Subcutaneous adipose tissue (tissue), 4 donors: ENCODE results near the gene RFPL2. TPM values are rescaled to one million over a fixed set of nuclear protein-coding genes. Genes with fewer than 3 reads are reported as not detected.

Experiments used
- total RNA-seq, 4 donors: library from RNA; depleted of rRNA; stranded (reverse); fragments of >200 nt; gene quantifications; one replicate each; pipeline ENCODE4 v1.1.0, GENCODE V29; 2016
- TF ChIP-seq, protein P1 (sequence below): fragments of 450-650 bp; IDR thresholded peaks from one replicate; pipeline ENCODE4 v1.5.1; 2016; ENCODE audit warnings: low read depth, mild to moderate bottlenecking, control low read depth, antibody characterized with exemption, moderate library complexity

Gene RFPL2
- total RNA-seq, 4 donors from 2014 or later = 0.68 TPM; not detected in 3

GRCh38 chr22:32199961-32200360 lies 4.9 kb downstream of the RFPL2 start:
- TF ChIP-seq, protein P1, sequence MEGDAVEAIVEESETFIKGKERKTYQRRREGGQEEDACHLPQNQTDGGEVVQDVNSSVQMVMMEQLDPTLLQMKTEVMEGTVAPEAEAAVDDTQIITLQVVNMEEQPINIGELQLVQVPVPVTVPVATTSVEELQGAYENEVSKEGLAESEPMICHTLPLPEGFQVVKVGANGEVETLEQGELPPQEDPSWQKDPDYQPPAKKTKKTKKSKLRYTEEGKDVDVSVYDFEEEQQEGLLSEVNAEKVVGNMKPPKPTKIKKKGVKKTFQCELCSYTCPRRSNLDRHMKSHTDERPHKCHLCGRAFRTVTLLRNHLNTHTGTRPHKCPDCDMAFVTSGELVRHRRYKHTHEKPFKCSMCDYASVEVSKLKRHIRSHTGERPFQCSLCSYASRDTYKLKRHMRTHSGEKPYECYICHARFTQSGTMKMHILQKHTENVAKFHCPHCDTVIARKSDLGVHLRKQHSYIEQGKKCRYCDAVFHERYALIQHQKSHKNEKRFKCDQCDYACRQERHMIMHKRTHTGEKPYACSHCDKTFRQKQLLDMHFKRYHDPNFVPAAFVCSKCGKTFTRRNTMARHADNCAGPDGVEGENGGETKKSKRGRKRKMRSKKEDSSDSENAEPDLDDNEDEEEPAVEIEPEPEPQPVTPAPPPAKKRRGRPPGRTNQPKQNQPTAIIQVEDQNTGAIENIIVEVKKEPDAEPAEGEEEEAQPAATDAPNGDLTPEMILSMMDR = no peak

- TF ChIP-seq, protein P1 = no peak
These were observed 5.5 kb downstream of the RFPL2 start for GRCh38 chr22:32199341-32199740.

DNA sequence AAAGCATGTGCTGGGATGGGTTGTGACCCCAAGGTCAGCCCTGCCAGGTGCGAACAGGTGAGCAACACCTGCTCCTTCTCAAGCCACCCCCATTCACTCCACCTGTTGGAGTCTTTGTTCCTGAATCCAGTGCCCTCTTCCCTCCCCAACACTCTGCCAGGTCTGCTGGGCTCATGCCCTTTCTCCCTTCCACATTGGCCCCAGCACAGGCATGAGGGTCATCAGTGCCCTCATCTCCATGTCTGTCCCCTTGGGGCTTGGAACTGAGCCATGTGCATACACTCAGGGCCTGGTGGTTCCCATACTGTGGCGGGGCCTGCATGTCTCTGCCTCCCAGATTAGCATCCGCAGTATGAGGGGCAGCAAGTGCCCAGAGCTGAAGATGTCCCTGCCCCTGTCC lies 19.1 kb downstream of the RFPL2 start:
- TF ChIP-seq, protein P1 = no peak

DNA sequence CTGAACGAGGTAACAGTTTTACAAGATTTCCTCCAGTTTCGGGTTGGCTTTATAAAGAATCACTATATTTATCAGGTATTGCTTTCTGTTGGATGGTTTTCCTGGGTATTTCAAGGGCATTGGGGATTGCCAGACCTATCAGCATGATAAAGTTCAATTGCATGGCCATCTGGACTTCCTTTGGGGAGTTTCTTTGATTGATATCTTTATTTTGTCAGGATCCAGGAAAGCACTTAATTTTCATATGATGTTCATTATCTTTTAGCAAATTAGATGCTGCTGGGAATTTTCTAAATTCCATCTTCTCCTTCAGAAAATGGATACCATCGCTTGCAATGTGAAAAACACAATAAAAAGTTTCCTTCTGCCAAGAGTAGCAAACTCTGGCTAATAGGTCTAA lies 21.2 kb downstream of the RFPL2 start:
- TF ChIP-seq, protein P1 = no peak

DNA sequence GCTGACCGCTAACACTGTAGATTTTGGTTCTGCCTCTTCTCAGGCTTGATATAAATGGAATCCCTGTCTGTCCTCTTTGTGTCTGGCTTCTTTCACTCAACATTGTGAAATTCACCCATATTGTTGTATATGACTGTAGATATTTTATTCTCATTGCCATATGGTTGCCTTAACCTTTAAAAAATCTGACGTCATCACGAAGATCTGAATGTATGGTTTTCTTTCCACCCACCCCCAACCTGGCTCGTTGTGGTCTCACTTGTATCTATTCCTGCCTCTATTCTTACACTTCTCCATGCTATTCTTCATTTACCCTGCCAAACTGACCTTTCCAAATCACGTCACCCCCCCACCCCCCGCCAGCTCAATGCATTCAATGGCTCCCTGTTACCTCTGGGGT lies 23.8 kb downstream of the RFPL2 start:
- TF ChIP-seq, protein P1 = no peak

DNA sequence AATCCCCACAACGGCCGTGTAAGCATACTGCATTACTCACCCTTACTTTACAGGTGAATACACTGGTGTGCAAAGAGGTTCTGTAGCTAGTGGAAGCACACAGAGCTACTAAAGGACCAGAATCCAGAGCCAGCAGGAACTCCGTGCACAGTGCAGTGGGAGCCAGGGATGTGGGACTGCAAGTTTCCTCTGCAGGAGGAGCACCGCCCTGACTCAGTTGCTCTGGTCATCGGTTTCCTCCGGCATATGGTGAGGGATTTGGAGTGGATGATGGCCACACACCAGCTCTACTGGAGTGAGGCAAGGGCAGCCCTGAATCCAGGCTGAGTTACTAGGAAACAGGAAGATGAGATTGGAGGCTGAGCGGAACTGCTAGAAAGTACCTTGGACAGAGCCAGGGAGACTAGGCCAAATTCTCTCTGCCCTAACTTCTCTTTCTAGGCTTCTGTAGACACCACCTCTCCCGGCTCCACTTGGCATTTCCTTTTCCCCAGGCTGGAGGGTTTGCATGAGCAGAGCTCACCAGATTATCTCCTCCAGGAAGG lies 27.6 kb downstream of the RFPL2 start:
- TF ChIP-seq, protein P1 = no peak

DNA sequence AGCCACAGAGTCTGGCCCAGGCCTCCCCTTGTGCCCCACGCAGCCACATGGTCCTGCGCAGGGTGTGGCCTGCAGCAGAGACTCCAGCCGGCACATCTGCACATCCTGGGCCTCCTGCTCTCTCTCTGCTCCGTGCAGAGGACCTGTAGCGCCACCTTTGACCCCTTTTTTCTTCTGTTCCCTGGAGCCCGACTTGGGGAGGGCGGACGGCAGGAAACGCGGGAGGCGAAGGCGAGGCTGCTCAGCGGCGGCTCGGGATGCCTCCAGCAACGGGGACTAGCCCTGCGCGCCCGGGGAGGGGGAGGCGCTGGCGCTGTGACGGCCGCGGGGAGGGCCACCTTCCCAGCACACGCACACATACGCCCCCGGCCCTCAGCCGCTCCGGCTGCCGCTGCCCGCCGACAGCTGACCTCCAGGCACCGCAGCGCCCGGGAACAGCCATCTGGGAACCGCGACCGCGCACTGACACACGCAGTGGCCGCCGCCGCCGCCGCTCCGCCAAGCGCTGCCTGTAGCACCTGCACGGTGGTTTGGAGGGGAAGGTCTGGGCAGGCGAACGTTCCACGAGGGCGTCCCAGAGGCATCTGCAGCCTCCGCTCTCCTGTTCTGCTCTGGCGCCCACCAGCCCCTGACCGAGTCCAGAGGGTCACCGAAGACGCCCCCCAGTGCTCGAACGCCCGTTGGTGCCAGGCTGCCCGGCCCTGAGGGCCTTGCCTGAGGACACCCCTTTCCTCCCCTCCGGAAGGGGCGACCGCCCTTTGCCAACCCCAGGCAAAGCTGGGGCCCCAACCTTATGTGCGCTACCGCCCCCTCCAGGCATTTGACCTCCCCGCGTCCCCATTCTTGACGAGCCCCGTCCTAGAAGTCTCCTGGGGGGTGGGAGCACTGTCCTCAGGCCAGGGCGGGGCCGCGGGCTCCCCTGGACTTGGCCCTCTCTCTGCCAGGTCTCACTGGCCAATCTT lies 28.9 kb downstream of the RFPL2 start:
- TF ChIP-seq, protein P1 = no peak
